Body of pancreas (tissue), 4 donors: Measurements from ENCODE around the gene GPHB5.

Experiments used
- POLR2A ChIP-seq, 3 donors: fragments of 450-650 bp; IDR thresholded peaks; one replicate each; pipeline ENCODE4 v1.6.1; 2016; ENCODE audit warnings: antibody characterized with exemption in 3 of 3, mild to moderate bottlenecking in 2 of 3
- TF ChIP-seq, protein P1 (sequence below), 7 experiments: fragments of 450-650 bp in 4 of 7; fragments of 200-600 bp in 3 of 7; sonication (generic) in 3 of 7; IDR thresholded peaks; one replicate each; pipeline ENCODE4 v1.5.1; 2016 to 2019; ENCODE audit warnings: antibody characterized with exemption in 7 of 7

DNA sequence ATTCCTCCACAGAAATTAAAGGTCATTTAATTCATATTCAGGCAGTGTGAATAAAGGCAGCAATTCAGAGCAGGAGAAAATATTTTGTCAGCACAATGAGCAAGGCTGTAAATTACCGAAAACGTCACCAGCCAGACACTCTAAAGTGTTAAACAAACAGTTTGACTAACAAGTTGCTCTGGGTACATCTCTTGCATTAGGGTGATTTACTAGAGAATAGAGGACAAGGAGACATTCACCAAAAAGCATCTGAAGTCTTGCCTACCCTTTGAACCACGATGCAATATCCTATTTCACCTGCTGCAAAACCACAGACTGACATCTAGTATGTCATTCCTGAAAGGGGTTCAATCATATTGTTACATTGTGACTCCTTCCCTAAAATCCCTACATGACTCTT is 27.1 kb upstream of the GPHB5 start:
- TF ChIP-seq, protein P1, sequence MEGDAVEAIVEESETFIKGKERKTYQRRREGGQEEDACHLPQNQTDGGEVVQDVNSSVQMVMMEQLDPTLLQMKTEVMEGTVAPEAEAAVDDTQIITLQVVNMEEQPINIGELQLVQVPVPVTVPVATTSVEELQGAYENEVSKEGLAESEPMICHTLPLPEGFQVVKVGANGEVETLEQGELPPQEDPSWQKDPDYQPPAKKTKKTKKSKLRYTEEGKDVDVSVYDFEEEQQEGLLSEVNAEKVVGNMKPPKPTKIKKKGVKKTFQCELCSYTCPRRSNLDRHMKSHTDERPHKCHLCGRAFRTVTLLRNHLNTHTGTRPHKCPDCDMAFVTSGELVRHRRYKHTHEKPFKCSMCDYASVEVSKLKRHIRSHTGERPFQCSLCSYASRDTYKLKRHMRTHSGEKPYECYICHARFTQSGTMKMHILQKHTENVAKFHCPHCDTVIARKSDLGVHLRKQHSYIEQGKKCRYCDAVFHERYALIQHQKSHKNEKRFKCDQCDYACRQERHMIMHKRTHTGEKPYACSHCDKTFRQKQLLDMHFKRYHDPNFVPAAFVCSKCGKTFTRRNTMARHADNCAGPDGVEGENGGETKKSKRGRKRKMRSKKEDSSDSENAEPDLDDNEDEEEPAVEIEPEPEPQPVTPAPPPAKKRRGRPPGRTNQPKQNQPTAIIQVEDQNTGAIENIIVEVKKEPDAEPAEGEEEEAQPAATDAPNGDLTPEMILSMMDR (IDR thresholded peaks at IDR 0.05): no peak
- no peak for TF ChIP-seq POLR2A (IDR thresholded peaks at IDR 0.05)
